HG03097 (cell line): ENCODE measurements around the gene DOCK8.

Experiments used
- ATAC-seq: cut with Tn5 transposase; IDR thresholded peaks from one replicate; pipeline ENCODE4 v1.9.1; 2021; ENCODE audit not compliant: unreplicated experiment, low FRiP score

The DOCK8 gene

GRCh38 chr9:265209-265870, 50.7 kb downstream of the DOCK8 start:
- ATAC-seq: no peak

DNA sequence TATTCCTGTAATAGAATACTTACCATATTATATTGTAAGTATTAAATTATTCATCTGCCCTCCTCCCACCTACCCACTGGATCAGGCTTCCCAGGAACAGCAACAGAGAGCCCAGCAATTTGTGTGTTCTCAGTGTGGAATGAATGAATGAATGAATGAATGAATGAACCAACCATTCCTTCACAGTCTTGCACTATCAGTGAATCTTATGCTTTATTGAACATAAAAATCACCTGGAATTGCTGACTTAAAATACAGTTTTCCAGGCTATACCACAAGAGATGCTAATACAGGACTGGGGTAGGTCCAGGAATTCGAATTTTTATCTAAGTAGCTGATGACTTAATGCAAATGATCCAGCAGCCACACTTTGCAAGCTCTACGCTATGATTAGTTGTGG, 51.6 kb downstream of the DOCK8 start:
- no peak for ATAC-seq

DNA sequence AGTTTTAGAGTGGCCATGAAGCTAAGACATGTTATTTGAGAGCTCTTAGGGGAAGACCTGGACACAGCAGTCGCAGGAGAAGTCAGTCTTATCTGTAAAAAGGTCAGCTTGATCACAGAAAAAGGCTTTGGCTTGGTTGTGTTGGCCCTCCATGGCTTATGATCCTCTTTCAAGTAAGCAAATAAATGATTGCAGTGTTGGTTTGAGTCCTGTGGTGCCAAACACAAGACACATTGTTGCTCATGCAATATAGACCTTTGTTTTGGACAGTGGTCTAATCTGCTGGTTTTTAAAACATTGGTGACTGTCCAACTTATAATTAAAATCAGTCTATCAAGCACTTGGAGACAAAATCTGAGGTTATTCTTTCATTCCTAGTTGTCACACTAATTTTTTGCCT, 54.0 kb downstream of the DOCK8 start:
- ATAC-seq: no peak

DNA sequence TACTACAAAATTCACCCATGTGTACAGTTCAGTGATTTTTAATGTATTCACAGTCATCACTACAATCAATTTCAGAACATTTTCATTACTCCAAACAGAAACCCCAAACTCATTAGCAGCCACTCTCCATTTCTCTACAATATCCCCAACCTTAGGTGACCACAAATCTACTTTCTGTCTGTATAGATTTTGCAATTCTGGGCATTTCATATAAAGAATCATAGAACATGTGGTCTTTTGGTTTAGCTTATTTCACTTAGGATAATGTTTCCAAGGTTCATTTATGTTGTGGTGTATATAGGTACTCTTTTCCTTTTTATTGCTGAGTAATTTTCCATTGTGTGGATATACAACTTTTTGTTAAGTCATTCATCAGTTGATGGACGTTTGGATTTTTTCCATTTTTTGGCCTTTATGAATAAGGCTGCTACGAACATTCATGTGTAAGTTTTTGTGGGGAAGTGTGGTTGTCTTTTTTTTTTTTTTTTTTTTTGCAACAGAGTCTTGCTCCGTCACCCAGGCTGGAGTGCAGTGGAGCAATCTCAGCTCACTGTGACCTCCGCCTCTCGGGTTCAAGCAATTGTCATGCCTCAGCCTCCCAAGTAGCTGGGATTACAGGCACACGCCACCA, 54.5 kb downstream of the DOCK8 start:
- ATAC-seq: no peak

GRCh38 chr9:270657-271237, 56.1 kb downstream of the DOCK8 start:
- ATAC-seq: no peak

GRCh38 chr9:272251-273213, 57.9 kb downstream of the DOCK8 start:
- peak; percentile 88 for ATAC-seq

DNA sequence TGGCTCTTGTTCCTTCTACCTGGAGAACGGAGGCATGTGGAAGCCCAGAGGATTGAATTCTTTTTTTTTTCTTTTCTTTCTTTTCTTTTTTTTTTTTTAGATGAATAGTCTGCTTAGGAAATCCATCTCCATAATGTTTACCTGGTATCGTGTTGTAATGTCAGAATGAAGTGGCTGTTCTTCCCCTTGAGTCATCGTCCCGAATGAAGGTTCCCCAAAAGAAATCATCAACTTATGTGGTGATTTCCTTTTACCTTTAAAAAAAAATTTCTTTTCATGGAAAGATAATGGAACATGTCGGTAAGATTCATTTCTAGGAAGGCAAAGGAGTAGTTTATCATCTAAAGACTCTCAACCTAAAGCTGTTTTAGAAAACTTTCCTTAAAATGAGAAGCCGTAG, 59.7 kb downstream of the DOCK8 start:
- no peak for ATAC-seq

- ATAC-seq: no peak
These were observed 63.1 kb downstream of the DOCK8 start for GRCh38 chr9:277601-278295.

DNA sequence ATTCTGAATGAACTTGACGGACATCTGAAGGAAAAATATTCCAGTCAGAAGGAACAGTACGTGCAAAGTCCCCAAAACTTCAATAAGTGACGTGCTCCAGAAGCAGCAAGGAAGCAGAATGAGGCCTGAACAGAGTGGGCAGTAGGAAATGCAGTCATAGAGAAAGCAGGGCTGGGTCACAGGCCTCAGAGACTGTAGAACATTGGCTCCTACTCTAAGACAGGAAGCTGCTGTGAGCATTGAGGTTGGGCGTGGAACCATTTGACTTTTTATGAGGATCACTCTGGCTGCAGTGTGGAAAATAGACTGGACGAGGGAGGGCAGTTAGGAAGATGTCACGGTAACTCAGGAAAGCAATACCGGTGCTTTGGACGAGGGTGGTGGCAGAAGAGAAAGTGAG, 64.0 kb downstream of the DOCK8 start:
- peak; percentile 43 for ATAC-seq

DNA sequence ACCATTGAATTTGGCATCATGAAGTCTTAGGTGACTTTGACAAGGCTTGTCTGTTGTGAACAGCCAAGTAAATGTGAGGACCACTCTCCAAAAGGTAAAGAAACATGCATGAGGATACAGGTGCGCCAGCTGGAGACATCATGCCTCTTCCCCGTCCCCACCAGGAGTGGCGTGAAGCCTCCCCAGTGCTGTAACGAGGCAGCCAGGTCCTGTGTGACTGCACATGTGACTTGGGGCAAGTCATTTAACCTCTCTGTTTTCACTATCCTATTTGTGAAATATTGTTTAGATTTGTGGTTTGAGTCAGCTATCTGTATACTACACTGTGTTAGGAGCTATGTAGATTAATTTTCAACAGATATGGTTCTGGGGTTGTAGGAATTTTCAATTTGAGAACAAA, 65.0 kb downstream of the DOCK8 start:
- ATAC-seq: no peak

DNA sequence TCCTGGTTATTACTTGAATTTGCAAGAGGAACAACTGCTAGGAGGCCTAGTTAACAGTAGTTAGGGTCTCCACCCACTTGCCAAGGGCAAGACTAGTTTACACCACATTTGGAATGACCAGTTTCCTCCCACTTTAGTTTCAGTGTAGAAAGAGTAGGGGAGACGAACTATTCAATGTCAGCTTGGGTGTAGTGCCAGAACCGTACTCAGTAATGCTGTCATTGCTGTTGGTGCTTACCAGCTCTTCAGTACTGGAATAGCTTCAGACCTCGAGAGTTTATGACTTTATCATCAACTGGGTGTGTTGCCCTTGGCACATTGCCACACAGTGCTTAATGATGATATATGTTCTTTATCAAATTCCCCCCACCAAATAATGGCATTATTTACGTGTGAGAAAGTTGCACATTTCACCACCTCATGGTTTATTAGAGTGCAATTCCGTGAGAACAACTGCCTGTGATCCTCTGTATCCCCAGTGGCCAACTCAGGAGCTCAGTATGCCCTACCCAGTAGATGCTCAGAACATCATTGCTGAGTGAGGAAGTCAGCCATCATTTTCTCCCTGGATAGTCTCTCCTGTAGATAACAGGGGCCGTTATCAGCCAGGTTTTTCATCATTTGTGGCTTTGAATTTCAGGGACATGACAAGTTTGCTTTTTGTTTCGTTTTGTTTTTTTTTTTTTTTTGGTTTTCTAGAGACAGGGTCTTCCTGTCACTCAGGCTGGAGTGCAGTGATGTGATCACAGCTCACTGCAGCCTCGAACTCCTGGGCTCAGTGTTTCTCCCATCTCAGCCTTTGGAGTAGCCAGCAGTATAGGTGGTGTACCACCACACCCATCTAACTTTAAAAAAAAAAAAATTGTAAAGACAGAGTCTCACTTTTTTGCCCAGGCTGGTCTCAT, 67.3 kb downstream of the DOCK8 start:
- no peak for ATAC-seq

- no peak for ATAC-seq
These were observed 71.5 kb downstream of the DOCK8 start for GRCh38 chr9:286071-286740.

GRCh38 chr9:289121-289520, 74.5 kb downstream of the DOCK8 start:
- no peak for ATAC-seq

DNA sequence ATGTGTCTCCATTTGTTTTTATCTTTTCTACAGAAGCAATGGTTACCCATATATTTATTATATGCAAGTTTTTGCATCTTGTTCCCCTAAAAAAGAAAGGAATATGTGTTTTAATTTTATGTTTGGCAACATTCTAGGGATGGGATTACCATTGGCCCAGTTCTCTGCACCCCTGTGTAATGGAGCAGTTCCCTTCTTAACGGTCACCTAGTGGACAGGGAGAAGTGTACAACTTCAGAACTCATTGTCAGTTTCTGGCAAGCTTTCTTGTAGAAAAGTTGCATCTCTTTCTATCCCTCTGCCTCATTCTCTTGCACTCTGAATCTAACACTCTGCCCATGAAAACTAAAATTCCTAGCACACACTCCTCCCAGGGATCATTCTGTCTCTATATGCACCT, 78.2 kb downstream of the DOCK8 start:
- ATAC-seq: no peak

DNA sequence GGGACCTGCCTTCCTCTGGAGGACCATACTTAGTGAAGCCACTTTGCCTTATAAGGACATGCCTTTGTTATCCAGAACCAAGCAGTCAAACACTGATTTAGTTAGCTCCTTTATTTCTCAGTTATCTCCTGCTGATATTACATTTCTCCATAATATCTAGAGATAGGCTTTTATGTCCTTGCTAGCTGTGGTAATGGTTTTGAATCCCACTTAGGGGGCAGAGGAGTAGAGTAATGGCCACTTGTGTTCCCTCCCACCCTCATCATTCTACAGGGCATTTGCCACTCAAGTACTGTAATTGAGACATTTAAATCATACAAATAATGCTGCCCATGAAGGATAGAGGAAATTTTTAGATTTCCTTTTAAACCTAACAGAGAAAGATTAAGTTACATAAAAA, 80.9 kb downstream of the DOCK8 start:
- no peak for ATAC-seq

DNA sequence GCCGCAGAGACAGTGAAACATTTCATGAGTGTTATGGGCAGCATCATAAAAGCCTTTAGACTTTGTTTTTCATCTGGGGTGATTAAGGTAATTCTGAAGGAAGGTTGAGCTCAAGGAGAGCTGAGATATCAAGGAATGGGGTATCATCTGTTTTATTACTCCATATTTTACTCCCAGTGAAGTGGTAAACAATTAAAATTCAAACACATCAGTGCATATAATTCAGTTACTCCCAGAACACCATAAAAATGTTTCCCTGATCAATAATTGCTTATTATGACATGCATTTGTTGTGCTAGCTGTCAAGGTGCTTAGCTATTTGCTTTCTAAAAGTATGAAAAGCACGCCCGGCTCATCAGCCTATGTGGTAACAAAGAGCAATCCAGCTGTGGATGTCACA, 81.7 kb downstream of the DOCK8 start:
- ATAC-seq: no peak

DNA sequence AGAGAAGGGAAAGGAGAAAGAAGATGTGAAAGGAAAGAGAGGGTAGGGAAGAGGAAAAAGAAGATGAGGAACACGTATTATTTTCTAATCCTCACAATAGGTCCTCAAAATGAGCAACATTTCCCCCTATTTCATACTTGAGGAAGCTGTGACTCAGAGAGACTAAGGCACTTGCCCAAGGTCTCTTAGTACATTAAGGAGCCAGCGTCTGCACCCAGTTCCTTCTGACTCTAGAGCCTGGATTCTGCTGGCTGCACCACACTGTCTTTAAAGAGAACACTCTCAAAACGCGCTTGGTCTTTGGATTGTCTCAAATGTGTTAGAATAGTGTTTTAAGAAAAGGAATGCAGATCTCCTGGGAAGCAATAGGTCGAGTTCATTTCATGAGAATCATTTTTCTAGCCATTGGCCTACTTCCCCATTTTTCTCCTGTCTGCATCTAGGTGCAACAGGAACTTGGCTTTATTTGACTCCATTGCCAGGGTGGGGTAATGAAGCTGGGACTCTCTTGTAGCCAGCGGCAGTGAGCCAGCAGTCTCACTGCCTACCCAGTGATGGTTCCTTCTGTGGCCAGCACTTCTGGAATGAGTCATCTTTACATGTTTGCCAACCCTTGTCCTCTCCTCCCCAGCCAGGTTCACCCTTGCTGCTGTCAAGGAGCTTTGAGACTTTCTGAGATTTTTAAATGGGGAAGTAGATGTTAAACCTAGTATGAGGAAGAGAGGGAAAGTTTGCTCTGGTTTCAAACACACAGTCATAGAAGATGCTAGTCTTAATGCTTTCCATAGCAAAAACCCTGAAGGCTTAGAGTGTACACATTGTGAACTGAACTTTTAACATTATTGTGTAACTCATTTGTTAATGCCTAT, 82.7 kb downstream of the DOCK8 start:
- ATAC-seq: peak; percentile 95

DNA sequence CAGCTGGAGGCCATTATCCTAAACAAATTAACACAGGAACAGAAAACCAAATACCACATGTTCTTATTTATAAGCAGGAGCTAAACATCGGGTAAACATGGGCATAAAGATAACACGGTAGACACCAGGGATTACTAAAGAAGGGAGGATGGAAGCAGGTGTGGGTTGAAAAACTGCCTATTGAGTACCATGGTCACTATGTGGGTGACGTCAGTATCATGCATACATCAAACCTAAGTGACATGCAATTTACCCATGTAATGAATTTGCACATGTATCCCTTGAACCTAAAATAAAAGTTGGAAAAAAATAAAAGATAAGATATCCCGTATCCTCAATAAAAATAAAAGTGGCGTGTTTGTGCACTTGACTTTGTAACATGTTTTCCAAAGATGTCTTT, 88.8 kb downstream of the DOCK8 start:
- ATAC-seq: no peak
